GM19463 (cell line): ENCODE results near the gene TRMT61A.

ENCODE experiments used
- ATAC-seq: cut with Tn5 transposase; IDR thresholded peaks from one replicate; pipeline ENCODE4 v1.9.1; 2021; ENCODE audit warnings: mild to moderate bottlenecking, moderate library complexity; ENCODE audit not compliant: unreplicated experiment

Gene TRMT61A

GRCh38 chr14:103533999-103534575, 5.1 kb downstream of the TRMT61A start:
- no peak for ATAC-seq

- ATAC-seq, result no peak
These were observed 5.6 kb downstream of the TRMT61A start for GRCh38 chr14:103534576-103535061.

GRCh38 chr14:103535081-103535890, 6.3 kb downstream of the TRMT61A start:
- ATAC-seq, result no peak

GRCh38 chr14:103535891-103536565, 7.0 kb downstream of the TRMT61A start:
- no peak for ATAC-seq

- no peak for ATAC-seq
These were observed 7.7 kb downstream of the TRMT61A start for GRCh38 chr14:103536693-103537092.

- no peak for ATAC-seq
These were observed 8.4 kb downstream of the TRMT61A start for GRCh38 chr14:103537175-103537990.

GRCh38 chr14:103538291-103539055, 9.5 kb downstream of the TRMT61A start:
- ATAC-seq, result no peak

- ATAC-seq, result no peak
These were observed 10.2 kb downstream of the TRMT61A start for GRCh38 chr14:103539056-103539825.

- ATAC-seq, result no peak
These were observed 12.1 kb downstream of the TRMT61A start for GRCh38 chr14:103540821-103541708.

- ATAC-seq, result no peak
These were observed 13.0 kb downstream of the TRMT61A start for GRCh38 chr14:103541709-103542604.

- ATAC-seq, result no peak
These were observed 13.7 kb downstream of the TRMT61A start for GRCh38 chr14:103542605-103543088.

GRCh38 chr14:103543140-103543539, 14.1 kb downstream of the TRMT61A start:
- ATAC-seq, result no peak

- no peak for ATAC-seq
These were observed 14.9 kb downstream of the TRMT61A start for GRCh38 chr14:103543721-103544387.

- no peak for ATAC-seq
These were observed 15.6 kb downstream of the TRMT61A start for GRCh38 chr14:103544388-103545218.

- no peak for ATAC-seq
These were observed 16.4 kb downstream of the TRMT61A start for GRCh38 chr14:103545219-103545914.
